DMS79 (cell line): ENCODE data around the gene MT1B.

Experiments used
- DNase-seq: peaks from one replicate; lab custom pipeline; 2025; lab: John Stamatoyannopoulos, UW

The MT1B gene

GRCh38 chr16:56684926-56685590 is 33.4 kb downstream of the MT1B start:
- no peak for DNase-seq

GRCh38 chr16:56686758-56687157 is 35.1 kb downstream of the MT1B start:
- no peak for DNase-seq

- no peak for DNase-seq
Observed at GRCh38 chr16:56688762-56689161, 37.1 kb downstream of the MT1B start.

GRCh38 chr16:56689171-56689570 is 37.5 kb downstream of the MT1B start:
- no peak for DNase-seq

GRCh38 chr16:56690420-56691122 is 38.9 kb downstream of the MT1B start:
- DNase-seq, result no peak

GRCh38 chr16:56691885-56692284 is 40.2 kb downstream of the MT1B start:
- DNase-seq, result peak; percentile 58

GRCh38 chr16:56695246-56695645 is 43.6 kb downstream of the MT1B start:
- DNase-seq, result no peak

GRCh38 chr16:56697456-56698155 is 45.9 kb downstream of the MT1B start:
- no peak for DNase-seq

- DNase-seq, result no peak
Observed at GRCh38 chr16:56700195-56700594, 48.5 kb downstream of the MT1B start.

GRCh38 chr16:56700631-56701030 is 48.9 kb downstream of the MT1B start:
- DNase-seq, result no peak

GRCh38 chr16:56701534-56701933 is 49.8 kb downstream of the MT1B start:
- no peak for DNase-seq
